Osteoblast (primary cell): ENCODE results near the gene ISOC2. TPM values are rescaled to one million over a fixed set of nuclear protein-coding genes. Genes with fewer than 3 reads are reported as not detected.

ENCODE experiments used
- DNase-seq: peaks from one replicate; pipeline ENCODE4 v3.0.0; 2011; ENCODE audit warnings: low spot score, mixed read lengths; ENCODE audit not compliant: insufficient read length; ENCODE audit errors: missing footprints
- H2AFZ ChIP-seq: 2 replicates; pipeline ENCODE4 v1.6.0; 2011; ENCODE audit warnings: mild to moderate bottlenecking, low read length
- H3K27ac ChIP-seq: 2 replicates; pipeline ENCODE4 v1.5.1; 2011; ENCODE audit warnings: mild to moderate bottlenecking, low read depth, low read length, moderate library complexity
- H3K27me3 ChIP-seq: 2 replicates; pipeline ENCODE4 v1.6.0; 2012; ENCODE audit warnings: mild to moderate bottlenecking, control low read depth, inconsistent platforms, low read length, moderate library complexity; ENCODE audit not compliant: insufficient read depth
- H3K36me3 ChIP-seq: 2 replicates; pipeline ENCODE4 v1.5.1; 2011; ENCODE audit warnings: mild to moderate bottlenecking, low read length, control low read depth, moderate library complexity; ENCODE audit not compliant: insufficient read depth
- H3K4me1 ChIP-seq: 2 replicates; pipeline ENCODE4 v1.5.1; 2011; ENCODE audit warnings: mild to moderate bottlenecking, low read length, control low read depth, moderate library complexity; ENCODE audit not compliant: insufficient read depth
- H3K4me2 ChIP-seq: 2 replicates; pipeline ENCODE4 v1.6.0; 2011; ENCODE audit warnings: mild to moderate bottlenecking, low read length; ENCODE audit not compliant: insufficient read depth
- H3K4me3 ChIP-seq: fragments of 200-600 bp; sonication (generic); 3 replicates; pipeline ENCODE4 v1.5.1; 2012; ENCODE audit warnings: mild to moderate bottlenecking, low read length, inconsistent platforms; ENCODE audit not compliant: insufficient read depth
- H3K79me2 ChIP-seq: 2 replicates; pipeline ENCODE4 v1.6.0; 2012; ENCODE audit warnings: mild to moderate bottlenecking, low read length, control low read depth, inconsistent platforms; ENCODE audit not compliant: insufficient read depth
- H3K9me3 ChIP-seq: 2 replicates; pipeline ENCODE4 v1.5.1; 2011; ENCODE audit warnings: low read depth, low read length, control low read depth
- H4K20me1 ChIP-seq: 2 replicates; pipeline ENCODE4 v1.6.0; 2012; ENCODE audit warnings: mild to moderate bottlenecking, low read length, control low read depth; ENCODE audit not compliant: insufficient read depth
- CTCF ChIP-seq: IDR thresholded peaks from 2 replicates; pipeline ENCODE4 v1.5.1; 2011; ENCODE audit warnings: mild to moderate bottlenecking, low read depth, low read length, moderate library complexity; ENCODE audit errors: extremely low read depth
- total RNA-seq: library from RNA; depleted of rRNA; stranded (reverse); fragments of >200 nt; gene quantifications from 2 replicates; pipeline ENCODE4 v1.2.3, GENCODE V29; 2012

Gene ISOC2
- total RNA-seq, 1 donor = 65.1 TPM

GRCh38 chr19:55486043-55486970 is 24.9 kb upstream of the ISOC2 start:
- no peak overlapping the region for H2AFZ ChIP-seq
- H3K4me3 ChIP-seq = peak overlapping the region; percentile 87
- peak overlapping the region; percentile 99 for H3K27ac ChIP-seq
- DNase-seq = peak; percentile 81
- peaks cover 7% of the 10 kb centered on the region for H3K36me3 ChIP-seq
- no peaks in the 10 kb centered on the region for H3K27me3 ChIP-seq
- no peaks in the 10 kb centered on the region for H3K9me3 ChIP-seq
- H3K79me2 ChIP-seq = peaks cover 23% of the 10 kb centered on the region
- H4K20me1 ChIP-seq = no peaks in the 10 kb centered on the region
- H3K4me1 ChIP-seq = peaks cover 47% of the 10 kb centered on the region
- no peak for TF ChIP-seq CTCF
- peak overlapping the region; percentile 88 for H3K4me2 ChIP-seq

- peak overlapping the region; percentile 87 for H3K4me3 ChIP-seq
- no peak for DNase-seq
- peaks cover 23% of the 10 kb centered on the region for H3K79me2 ChIP-seq
- H3K9me3 ChIP-seq = no peaks in the 10 kb centered on the region
- H3K36me3 ChIP-seq = peaks cover 7% of the 10 kb centered on the region
- peak overlapping the region; percentile 88 for H3K4me2 ChIP-seq
- no peak overlapping the region for H2AFZ ChIP-seq
- peaks cover 45% of the 10 kb centered on the region for H3K4me1 ChIP-seq
- no peaks in the 10 kb centered on the region for H3K27me3 ChIP-seq
- TF ChIP-seq CTCF = no peak
- H4K20me1 ChIP-seq = no peaks in the 10 kb centered on the region
- peak overlapping the region; percentile 99 for H3K27ac ChIP-seq
These were observed 24.1 kb upstream of the ISOC2 start for GRCh38 chr19:55485439-55486011.

- Histone ChIP-seq H3K27me3 (no peaks in the 10 kb centered on the region), H2AFZ (peak within 1 kb of the TSS; percentile 65), H3K4me3 (peak within 1 kb of the TSS; percentile 87), H3K9me3 (no peaks in the 10 kb centered on the region), H3K4me1 (peaks cover 45% of the 10 kb centered on the region), H3K4me2 (peak within 1 kb of the TSS; percentile 88), H3K36me3 (peaks cover 7% of the 10 kb centered on the region), H3K79me2 (peaks cover 24% of the 10 kb centered on the region), H3K27ac (peak within 1 kb of the TSS; percentile 99), H4K20me1 (no peaks in the 10 kb centered on the region)
- DNase-seq = peak; percentile 99
- TF ChIP-seq CTCF = no peak
These were observed 23.4 kb upstream of the ISOC2 start, which contains the start of gene NAT14 for GRCh38 chr19:55484593-55485438. TSS of gene NAT14 (plus strand) at chr19:55485188. CDS start at chr19:55485709, 521 bp downstream.
